Uterus (tissue), 4 donors: ENCODE results near the gene DEPDC4. TPM values are rescaled to one million over a fixed set of nuclear protein-coding genes. Genes with fewer than 3 reads are reported as not detected.
"Not testable (repeated sequence)": the region's sequence is repeated elsewhere in the genome, so short reads cannot be mapped to it uniquely, and the experiment has no call there.

ENCODE experiments used
- DNase-seq, 2 donors: peaks; one replicate each; pipeline ENCODE4 v3.0.0-alpha.2; 2019 to 2020
- H3K27ac ChIP-seq, 2 donors: fragments of 200-600 bp; sonication (generic); 1 replicate in 1 of 2; 2 replicates in 1 of 2; pipeline ENCODE4 v1.5.1; 2016 to 2018
- H3K27me3 ChIP-seq, 2 donors: fragments of 200-600 bp; sonication (generic); one replicate each; pipeline ENCODE4 v1.5.1; 2018 to 2019; ENCODE audit warnings: control low read depth in 1 of 2
- H3K36me3 ChIP-seq, 2 donors: fragments of 200-600 bp; sonication (generic); one replicate each; pipeline ENCODE4 v1.5.1; 2019; ENCODE audit warnings: control low read depth in 1 of 2
- H3K4me1 ChIP-seq, 2 donors: fragments of 200-600 bp; sonication (generic); one replicate each; pipeline ENCODE4 v1.5.1; 2018 to 2019; ENCODE audit warnings: control low read depth in 1 of 2
- H3K4me3 ChIP-seq, 2 donors: fragments of 200-600 bp; sonication (generic); 1 replicate in 1 of 2; 2 replicates in 1 of 2; pipeline ENCODE4 v1.5.1; 2018 to 2019; ENCODE audit warnings: mild to moderate bottlenecking in 1 of 2
- H3K9me3 ChIP-seq, 2 donors: fragments of 200-600 bp; sonication (generic); one replicate each; pipeline ENCODE4 v1.5.1; 2019; ENCODE audit warnings: control low read depth in 1 of 2
- POLR2A ChIP-seq, 2 donors: fragments of 450-650 bp; IDR thresholded peaks; one replicate each; pipeline ENCODE4 v1.6.1; 2016; ENCODE audit warnings: antibody characterized with exemption in 2 of 2, mild to moderate bottlenecking in 1 of 2, moderate library complexity in 1 of 2
- intact Hi-C: fragments of 100-400 bp; cut with DNase I; formaldehyde crosslinking; loops from one replicate; pipeline ENCODE4 v1.15.1; 2023; ENCODE audit warnings: low total_unique reads
- total RNA-seq, 4 donors: library from RNA; depleted of rRNA in 3 of 4; stranded (reverse); fragments of >200 nt in 3 of 4; gene quantifications; one replicate each; pipeline versions ENCODE4 v1.1.0 to v1.2.4, GENCODE V29; 2014 to 2023
- TF ChIP-seq, protein P1 (sequence below), 4 experiments: fragments of 200-600 bp in 2 of 4; fragments of 450-650 bp in 2 of 4; sonication (generic) in 2 of 4; IDR thresholded peaks; one replicate each; pipeline ENCODE4 v1.5.1; 2016 to 2019; ENCODE audit warnings: antibody characterized with exemption in 4 of 4, mild to moderate bottlenecking in 2 of 4, moderate library complexity in 1 of 4
- donor health status: DM: yes; HTN: yes; CAD: no.

Gene DEPDC4
- total RNA-seq, 4 donors from 2014 or later = 1.2 to 11.1 (median 1.6) TPM; not detected in 1

- no peak for TF ChIP-seq POLR2A (IDR thresholded peaks at IDR 0.05)
- TF ChIP-seq, protein P1, sequence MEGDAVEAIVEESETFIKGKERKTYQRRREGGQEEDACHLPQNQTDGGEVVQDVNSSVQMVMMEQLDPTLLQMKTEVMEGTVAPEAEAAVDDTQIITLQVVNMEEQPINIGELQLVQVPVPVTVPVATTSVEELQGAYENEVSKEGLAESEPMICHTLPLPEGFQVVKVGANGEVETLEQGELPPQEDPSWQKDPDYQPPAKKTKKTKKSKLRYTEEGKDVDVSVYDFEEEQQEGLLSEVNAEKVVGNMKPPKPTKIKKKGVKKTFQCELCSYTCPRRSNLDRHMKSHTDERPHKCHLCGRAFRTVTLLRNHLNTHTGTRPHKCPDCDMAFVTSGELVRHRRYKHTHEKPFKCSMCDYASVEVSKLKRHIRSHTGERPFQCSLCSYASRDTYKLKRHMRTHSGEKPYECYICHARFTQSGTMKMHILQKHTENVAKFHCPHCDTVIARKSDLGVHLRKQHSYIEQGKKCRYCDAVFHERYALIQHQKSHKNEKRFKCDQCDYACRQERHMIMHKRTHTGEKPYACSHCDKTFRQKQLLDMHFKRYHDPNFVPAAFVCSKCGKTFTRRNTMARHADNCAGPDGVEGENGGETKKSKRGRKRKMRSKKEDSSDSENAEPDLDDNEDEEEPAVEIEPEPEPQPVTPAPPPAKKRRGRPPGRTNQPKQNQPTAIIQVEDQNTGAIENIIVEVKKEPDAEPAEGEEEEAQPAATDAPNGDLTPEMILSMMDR (IDR thresholded peaks at IDR 0.05) = peak; percentile 46 to 63 (median 60)
- no peak for DNase-seq
- H3K4me1 ChIP-seq = no peaks in the 10 kb centered on the region
- intact Hi-C loops = no loop called here
- no peaks in the 10 kb centered on the region for H3K36me3 ChIP-seq
- no peak overlapping the region for H3K4me3 ChIP-seq
- peak overlapping the region in 1 of 2 donors; percentile 31 for H3K27ac ChIP-seq
- H3K9me3 ChIP-seq = no peaks in the 10 kb centered on the region
- H3K27me3 ChIP-seq = no peaks in the 10 kb centered on the region
These were observed 32.1 kb downstream of the DEPDC4 start for GRCh38 chr12:100234591-100235304.

GRCh38 chr12:100234166-100234565 lies 32.7 kb downstream of the DEPDC4 start:
- intact Hi-C loops = no loop called here
- no peak for DNase-seq
- TF ChIP-seq, protein P1 (IDR thresholded peaks at IDR 0.05) = no peak
- TF ChIP-seq POLR2A (IDR thresholded peaks at IDR 0.05) = no peak
- Histone ChIP-seq H3K27me3 (no peaks in the 10 kb centered on the region), H3K4me3 (no peak overlapping the region), H3K36me3 (no peaks in the 10 kb centered on the region), H3K9me3 (no peaks in the 10 kb centered on the region), H3K4me1 (no peaks in the 10 kb centered on the region), H3K27ac (peak overlapping the region in 1 of 2 donors; percentile 31)

GRCh38 chr12:100231873-100232272 lies 35.0 kb downstream of the DEPDC4 start:
- H3K27me3 ChIP-seq, H3K9me3 ChIP-seq, H3K27ac ChIP-seq, H3K36me3 ChIP-seq, DNase-seq, intact Hi-C loops, H3K4me3 ChIP-seq, H3K4me1 ChIP-seq: not testable (repeated sequence)

DNA sequence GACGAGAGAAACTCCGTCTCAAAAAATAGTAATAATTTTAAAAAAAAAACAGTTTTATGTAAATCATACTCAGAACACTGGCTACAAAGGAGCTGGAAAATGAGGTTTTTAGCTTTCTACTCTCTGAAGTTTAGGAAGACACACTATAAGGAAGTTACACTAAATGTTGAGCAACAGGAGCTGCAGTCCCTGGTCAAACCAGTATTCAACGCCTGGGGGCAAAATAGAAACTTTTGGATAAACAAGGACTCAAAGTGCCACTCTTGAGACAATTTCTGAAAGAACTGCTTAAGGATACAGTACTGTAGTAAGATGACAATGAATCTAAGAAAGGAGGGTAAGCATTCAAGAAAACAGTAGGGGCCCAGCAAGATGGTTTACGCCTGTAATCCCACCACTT lies 37.0 kb downstream of the DEPDC4 start:
- Histone ChIP-seq H3K27ac (no peak overlapping the region), H3K4me1 (no peaks in the 10 kb centered on the region), H3K9me3 (no peaks in the 10 kb centered on the region), H3K36me3 (no peaks in the 10 kb centered on the region), H3K27me3 (no peaks in the 10 kb centered on the region), H3K4me3 (no peak overlapping the region)
- DNase-seq = no peak
- intact Hi-C loops = no loop called here
- no peak for TF ChIP-seq POLR2A (IDR thresholded peaks at IDR 0.05)
- TF ChIP-seq, protein P1 (IDR thresholded peaks at IDR 0.05) = no peak

DNA sequence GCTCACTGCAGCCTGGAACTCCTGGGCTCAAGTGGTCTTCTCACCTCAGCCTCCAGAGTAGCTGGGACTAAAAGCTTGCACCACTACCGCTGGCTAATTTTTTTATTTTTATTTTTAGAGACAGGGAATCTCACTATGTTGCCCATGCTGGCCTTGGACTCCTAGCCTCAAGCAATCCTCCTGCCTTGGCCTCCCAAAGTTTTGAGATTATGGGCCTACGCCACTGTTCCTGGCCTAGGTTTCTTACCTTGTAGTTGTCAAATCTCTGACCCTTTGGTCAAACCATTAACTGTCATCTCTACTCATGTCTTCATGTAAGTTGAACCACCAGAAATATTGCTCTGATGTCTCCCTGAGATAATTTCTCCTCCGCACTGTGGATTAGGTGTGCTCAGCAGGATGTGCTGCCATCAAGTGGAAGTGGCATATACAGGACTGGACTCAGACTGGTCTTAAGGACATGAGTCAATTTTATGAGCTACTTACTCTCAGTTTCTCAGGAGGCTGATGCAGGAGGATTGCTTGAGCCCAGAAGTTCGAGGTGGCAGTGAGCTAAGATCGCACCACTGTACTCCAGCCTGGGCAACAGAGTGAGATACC lies 37.7 kb downstream of the DEPDC4 start:
- TF ChIP-seq POLR2A (IDR thresholded peaks at IDR 0.05) = no peak
- no peaks in the 10 kb centered on the region for H3K27me3 ChIP-seq
- no peaks in the 10 kb centered on the region for H3K36me3 ChIP-seq
- DNase-seq = no peak
- intact Hi-C loops = no loop called here
- no peaks in the 10 kb centered on the region for H3K4me1 ChIP-seq
- H3K4me3 ChIP-seq = no peak overlapping the region
- no peak overlapping the region for H3K27ac ChIP-seq
- no peaks in the 10 kb centered on the region for H3K9me3 ChIP-seq

GRCh38 chr12:100225491-100225890 lies 41.4 kb downstream of the DEPDC4 start:
- no peak for DNase-seq
- Histone ChIP-seq H3K27ac (no peak overlapping the region), H3K4me3 (no peak overlapping the region), H3K9me3 (no peaks in the 10 kb centered on the region), H3K4me1 (no peaks in the 10 kb centered on the region), H3K36me3 (no peaks in the 10 kb centered on the region), H3K27me3 (no peaks in the 10 kb centered on the region)
- intact Hi-C loops = no loop called here
- TF ChIP-seq, protein P1 (IDR thresholded peaks at IDR 0.05) = no peak
- TF ChIP-seq POLR2A (IDR thresholded peaks at IDR 0.05) = no peak

DNA sequence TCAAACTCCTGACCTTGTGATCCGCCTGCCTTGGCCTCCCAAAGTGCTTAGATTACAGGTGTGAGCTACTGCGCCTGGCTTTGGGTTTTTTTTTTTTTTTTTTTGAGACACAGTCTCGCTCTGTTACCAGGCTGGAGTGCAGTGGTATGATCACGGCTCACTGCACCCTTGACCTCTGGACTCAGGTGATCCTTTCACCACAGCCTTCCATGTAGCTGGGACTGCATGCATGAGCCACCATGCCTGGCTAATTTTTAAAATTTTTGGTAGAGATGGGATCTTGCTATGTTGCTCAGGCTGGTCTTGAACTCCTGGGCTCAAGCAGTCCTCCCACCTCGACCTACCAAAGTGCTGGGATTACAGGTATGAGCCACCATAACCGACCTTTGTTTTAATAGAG lies 44.7 kb downstream of the DEPDC4 start:
- H3K36me3 ChIP-seq, H3K4me3 ChIP-seq, intact Hi-C loops, H3K9me3 ChIP-seq, H3K4me1 ChIP-seq, DNase-seq, H3K27ac ChIP-seq, H3K27me3 ChIP-seq: not testable (repeated sequence)
